Activated CD4-positive, alpha-beta T cell treated with anti-CD3 and anti-CD28 coated beads, Interleukin-2, amount 50 U/mL, for 48 hours (primary cell): ENCODE data around the gene WNK1.
"Not testable (repeated sequence)": the region's sequence is repeated elsewhere in the genome, so short reads cannot be mapped to it uniquely, and the experiment has no call there.

Source experiments
- DNase-seq, 2 experiments: peaks; one replicate each; pipeline ENCODE4 v3.0.0-alpha.2; 2020

Gene WNK1

DNA sequence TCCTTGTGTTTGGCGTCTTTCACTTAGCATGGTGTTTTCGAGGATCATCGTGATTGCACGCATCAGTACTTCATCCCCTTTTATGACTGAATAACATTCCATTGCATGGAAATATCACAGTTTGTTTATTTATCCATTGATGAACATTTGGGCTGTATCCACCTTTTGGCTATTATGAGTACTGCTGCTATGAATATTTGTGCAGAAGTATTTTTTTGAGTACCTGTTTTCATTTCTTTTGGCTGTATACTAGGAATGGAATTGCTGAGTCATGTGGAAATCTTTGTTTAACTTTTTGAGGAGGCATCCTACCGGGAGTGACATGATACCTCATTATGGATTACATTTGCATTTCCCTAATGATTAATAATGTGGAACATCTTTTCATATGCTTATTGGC lies 66.4 kb downstream of the WNK1 start:
- no peak for DNase-seq

DNA sequence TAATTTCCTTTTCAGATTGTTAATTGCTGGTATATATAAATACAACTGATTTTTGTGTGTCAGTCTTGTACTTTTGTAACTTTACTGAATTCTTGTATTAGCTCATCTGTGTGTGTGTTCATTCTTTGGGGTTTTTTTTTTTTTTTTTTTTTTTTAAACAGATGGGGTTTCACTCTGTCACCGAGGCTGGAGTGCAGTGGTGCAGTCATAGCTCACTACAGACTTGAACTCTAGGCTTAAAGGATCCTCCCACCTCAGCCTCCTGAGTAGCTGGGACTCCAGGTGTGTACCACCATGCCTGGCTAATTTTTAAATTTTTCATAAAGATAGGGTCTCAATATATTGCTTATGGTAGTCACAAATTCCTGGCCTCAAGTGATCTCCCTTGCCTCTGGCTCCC lies 68.0 kb downstream of the WNK1 start:
- DNase-seq: no peak

DNA sequence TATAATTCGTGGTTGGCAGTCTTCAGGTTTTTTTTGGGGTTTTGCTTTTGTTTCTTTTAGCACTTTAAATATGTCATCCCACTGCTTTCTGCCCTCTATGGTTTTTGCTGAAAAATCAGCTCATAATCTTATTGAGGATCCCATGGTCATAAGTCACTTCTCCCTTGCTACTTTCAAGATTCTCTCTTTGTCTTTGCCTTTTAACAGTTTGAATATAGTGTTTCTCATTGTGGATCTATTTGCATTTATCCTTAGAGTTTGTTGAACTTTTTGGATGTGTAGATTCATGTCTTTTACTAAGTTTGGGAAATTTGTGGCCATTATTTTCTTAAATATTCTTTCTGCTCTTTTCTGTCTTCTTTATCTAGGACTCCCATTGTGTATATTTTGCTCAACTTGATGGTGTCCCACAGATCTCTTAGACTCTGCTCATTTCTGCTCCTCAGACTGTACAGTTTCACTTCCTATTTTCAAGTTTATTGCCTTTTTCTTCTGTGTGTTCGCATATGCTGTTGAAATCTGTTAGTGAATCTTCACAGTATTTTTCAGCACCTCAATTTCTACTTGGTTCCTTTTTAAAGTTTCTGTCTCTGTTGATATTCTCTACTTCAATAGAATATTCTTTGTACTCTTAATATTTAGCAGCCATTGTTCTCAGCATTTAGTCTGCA lies 70.8 kb downstream of the WNK1 start:
- DNase-seq: no peak

DNA sequence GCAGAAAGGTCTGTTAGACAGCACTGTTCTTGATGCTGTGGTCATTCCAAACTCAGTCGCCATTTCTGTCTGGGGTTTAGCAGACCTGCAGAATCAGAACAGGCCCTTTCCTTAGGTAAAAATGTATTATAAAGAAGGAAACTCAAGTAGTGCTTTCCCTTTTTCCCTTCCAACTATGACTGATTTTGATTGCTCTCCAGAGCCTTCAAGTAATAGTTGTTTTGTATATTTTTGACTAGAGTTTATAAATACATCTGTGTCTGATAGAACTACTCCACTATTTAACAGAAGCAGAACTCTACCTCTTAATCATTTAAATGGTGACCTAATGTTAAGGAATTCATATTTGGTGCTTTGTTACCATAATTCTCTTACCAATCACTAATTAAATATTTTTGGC lies 74.0 kb downstream of the WNK1 start:
- no peak for DNase-seq

DNA sequence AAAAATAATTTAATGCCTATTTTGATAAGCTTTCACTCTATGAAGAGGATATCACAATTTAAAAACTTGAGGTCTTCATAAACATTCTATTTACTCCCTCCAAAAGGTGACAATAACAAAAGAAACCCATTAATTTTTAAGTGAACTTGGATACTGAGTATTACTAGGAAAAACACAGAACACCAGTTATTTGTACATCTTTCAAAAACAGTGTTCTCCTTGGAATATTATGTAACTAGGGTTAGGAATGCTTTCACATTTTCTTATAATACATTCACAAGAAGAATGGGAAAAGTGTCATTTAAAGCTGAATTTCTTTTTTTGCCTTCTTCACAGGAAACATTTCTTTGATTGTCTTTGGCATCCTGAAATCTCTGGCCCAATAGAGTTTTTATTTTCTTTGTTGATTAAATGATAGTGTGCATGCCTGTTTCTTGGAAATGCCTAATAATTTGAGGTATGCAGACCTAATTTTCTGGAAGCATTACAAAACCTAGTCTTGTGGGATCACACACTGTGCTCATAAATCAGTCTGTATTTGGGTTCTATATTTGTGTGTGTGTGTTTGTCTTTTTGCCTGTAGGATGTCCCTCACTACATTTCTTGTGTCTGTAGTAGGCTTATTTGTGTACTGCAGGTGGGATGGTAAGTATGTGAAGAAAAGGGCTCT lies 76.5 kb downstream of the WNK1 start:
- no peak for DNase-seq

DNA sequence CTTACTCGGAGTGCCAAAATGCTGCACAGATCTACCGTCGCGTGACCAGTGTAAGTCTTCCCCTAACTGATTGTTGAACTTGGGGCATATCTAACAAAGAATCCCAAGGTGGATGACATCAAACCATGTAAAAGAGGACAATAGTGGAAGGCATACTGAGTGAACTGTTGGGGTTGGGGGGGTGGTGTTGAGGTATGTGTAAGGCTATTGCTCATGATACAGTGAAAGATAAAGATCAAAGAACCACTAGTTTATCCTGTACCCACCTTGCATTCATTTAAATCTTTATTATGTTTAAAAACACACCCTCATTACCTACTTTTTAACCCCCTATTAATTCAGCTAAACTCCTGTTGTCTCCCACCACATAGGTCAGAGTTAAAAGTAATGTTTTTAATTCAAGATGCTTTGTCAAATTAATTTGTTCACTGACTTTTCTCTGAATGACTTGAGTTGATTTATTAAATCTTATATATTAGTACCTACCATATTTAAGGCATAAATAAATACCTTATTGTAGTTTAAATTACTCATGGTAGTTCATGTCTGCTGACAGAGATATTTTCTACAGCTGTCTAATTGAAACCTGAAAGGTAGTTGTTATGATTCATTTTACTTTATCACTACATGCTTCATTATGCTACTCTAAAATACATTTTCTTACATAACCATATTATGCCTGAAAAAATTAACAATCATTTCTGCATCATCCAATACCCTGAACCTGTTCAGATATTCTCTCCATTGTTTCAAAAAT lies 77.9 kb downstream of the WNK1 start:
- DNase-seq: no peak

DNA sequence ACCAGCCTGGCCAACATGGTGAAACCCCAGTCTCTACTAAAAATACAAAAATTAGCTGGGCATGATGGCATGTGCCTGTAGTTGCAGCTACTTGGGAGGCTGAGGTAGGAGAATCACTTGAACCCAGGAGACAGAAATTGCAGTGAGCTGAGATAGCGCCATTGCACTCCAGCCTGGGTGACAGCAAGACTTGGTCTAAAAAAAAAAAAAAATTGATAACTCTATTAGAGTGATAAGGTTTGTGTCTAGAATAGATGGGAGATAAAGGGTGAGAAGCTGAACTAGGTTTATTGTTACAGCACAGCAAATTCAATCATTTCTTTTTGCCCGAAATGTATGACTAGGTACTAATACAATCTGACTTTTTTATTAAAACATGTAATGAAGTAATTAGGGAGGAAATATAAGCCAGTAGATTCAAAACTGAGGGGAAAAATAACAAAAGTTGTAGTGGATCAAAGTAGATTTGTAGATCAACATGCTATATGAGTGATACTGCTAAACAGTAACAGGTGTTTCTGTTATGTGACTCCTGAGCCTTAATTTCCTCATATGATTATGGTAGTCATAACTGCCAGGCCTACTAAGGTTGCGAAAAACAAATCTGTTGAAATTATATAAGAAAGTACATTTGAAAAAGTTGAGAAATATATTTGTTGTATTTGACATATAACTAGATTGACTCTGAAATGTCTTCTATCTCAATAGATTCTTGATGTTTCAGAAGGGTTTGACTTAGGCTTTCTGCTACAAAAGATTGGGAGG lies 83.6 kb downstream of the WNK1 start:
- no peak for DNase-seq

DNA sequence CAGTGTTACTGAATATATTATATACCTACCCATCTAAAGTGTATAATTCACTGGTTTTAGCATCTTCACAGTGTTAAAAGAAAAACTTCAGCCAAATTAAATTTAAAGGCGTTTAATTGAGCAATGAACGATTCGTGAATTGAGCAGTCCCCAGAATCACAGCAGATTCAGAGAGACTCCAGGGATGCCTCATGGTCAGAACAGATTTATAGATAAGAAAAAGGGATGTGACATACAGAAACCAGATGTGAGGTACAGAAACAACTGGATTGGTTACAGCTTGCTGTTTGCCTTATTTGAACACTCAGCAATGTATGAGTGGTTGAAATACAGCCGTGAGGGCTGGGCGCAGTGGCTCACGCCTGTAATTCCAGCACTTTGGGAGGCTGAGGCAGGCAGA lies 84.6 kb downstream of the WNK1 start:
- no peak for DNase-seq

DNA sequence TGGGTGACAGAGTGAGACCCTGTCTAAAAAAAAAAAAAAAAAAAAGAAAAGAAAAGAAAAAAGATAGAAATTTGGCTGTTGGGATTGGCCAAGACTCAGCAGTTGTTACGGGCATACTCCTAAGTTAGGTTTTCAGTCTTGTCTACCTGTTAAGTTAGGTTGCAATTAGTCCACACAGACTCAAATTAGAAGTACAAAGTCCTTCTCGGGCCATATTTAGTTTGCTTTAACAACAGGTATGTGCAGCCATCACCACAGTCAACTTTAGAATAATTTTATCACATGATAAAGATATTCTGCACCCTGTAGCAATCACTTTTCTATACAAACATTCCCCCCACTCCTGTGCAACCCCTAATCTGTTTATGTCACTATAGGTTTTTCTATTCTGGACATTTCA lies 85.2 kb downstream of the WNK1 start:
- DNase-seq: no peak

DNA sequence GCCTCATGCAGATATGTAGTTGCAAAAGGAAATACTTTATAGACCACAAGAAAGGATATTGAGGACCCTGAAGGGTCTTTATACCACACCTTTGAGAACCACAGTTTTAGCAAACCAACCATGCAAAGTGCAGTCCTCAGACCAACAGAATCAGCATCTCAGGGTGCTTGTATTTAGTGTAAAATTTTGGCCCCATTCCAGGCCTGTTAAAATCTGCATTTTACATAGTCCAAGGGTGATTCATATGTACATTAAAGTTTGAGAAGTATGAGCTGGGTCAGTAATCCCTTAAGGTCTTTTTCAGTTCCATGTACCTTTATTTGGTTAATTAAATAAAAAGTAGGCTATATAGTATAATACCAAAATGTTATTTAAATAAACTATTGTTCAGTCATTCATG lies 91.2 kb downstream of the WNK1 start:
- DNase-seq: no peak

DNA sequence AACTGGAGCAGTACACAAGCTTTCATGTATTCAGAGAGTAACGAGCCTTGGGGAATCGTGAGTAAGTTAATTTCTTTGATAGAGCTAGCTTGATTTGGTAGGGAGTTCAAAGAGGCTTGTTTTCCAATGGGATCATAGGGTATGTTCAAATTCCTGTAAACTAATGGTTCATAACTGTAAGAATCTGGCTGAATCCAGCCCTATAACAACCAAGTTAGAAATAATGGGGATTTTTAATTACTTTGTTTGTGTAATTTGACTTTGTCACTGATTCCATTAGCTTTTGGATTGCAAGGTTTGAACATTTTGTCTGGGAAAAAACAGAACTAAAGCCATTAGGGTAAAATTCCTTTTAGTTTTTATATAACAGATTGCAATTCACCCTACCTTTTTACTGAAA lies 94.0 kb downstream of the WNK1 start:
- no peak for DNase-seq

DNA sequence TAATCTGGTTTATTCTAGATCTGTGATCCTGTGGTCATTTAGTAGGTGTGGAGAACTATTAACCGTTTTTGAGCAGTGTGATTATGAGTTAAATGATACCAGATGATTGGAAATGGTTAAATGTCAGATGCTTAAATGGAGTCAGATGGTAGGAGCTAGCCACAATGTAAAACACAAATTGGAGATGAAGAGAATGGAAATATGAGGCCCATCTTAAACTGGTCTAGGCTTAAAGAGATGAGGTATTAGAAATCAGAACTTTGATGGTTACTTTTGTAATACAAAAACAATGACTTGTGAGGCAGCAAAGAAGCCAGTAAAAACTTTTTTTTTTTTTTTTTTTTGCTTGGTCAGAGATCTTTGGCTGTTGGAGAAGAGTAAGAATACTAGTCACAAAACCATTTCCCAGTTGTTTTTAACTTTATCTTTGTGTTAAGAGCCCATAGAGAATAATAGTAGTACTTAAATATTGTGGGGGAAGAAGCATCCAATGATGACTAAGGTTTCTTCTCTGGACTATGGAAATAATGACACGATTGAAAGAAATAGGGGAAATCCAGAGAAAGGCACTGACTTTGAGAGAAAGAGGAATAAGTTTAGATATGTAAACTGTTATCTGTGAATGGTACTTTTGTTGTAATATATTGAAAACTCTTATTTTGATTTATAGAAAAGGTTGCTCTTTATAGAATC lies 95.9 kb downstream of the WNK1 start:
- no peak for DNase-seq

DNA sequence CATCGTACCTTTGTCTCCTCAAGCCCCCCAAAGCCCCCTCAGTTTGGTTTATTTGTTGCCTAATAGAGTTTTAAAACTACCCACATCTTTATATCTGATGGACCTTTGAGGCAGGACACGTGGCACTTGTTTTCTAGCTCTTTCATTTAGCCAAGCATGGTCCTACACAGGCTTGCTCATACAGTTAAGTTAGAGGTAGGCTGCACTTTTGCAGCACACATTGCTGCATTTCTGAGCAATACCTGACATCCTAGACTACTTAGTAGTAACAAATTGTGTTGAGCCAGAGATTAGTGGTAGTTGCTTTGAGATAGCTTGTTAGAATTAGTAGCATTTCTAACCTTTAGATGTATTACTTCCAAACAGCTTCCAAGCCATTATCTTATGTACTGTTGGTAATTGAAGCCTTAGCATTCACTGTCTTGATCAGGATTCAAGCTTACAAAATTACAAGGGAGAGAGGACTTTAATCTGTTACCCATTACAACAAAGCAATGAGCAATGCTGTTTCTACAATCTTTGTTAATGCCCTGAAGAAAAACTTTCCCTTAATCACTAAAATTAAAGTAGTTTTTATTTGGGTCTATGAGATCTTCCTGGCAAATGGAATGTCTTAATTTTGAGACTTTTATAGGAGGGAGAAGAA lies 96.6 kb downstream of the WNK1 start:
- DNase-seq: no peak

DNA sequence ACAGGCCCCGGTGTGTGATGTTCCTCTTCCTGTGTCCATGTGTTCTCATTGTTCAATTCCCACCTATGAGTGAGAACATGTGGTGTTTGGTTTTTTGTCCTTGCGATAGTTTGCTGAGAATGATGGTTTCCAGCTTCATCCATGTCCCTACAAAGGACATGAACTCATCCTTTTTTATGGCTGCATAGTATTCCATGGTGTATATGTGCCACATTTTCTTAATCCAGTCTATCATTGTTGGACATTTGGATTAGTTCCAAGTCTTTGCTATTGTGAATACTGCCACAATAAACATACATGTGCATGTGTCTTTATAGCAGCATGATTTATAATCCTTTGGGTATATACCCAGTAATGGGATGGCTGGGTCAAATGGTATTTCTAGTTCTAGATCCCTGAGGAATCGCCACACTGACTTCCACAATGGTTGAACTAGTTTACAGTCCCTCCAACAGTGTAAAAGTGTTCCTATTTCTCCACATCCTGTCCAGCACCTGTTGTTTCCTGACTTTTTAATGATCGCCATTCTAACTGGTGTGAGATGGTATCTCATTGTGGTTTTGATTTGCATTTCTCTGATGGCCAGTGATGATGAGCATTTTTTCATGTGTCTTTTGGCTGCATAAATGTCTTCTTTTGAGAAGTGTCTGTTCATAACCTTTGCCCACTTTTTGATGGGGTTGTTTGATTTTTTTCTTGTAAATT lies 97.5 kb downstream of the WNK1 start:
- not testable (repeated sequence) for DNase-seq

DNA sequence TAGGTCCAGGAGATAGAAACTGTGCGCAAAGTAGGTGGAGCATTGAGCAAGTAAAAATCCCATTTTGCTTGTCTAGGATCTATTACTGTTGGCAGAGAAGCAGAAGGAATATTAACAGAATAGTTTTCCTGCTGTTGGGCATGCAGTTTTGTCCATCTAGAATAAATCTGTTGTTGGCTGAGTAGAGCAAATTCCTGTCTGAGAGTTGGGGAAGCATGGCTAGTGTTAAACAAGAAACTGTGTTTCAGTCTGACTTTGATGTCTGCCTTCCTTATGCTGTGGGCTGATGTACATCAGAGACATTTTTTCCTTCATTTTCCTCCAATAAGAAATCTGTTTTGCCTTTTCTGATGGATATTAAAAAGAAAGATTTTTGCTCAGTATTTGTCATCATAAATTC lies 99.0 kb downstream of the WNK1 start:
- no peak for DNase-seq

DNA sequence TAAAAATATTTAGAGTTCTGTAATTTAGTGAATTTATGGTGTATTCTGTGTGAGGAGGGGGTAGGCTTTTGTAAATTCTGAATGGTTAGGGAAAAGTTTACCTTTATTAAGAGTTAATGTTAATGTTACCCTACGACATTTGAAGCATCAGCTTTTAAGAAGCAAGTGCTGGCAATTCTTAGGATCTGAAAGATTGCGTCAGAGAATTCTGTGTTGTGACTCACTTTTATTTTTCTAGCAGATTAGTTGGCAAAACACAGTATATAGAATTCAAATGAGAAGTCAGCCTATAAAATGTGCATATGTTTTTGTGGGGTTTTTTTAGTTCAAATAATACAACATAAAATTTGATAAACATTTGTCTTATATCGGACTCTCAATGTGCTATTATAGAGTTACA lies 99.5 kb downstream of the WNK1 start:
- DNase-seq: no peak

DNA sequence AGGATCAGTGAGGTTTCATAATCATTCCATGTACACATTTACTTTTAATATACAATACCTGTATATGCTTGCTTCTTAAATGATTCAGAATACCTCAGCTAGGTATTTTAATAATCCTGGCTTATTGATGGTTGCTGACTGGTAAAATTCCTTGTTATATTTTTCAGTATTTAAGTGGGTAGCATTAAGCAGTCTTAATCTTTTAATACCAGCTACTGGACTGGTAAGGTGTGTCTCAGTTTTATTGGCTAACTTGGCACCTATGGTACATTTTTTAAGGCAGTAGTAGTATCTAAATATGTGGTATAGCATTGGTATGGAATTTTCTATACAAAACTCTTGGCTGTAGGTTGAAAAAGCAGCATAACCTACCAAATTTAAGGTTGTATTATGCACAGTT lies 100.5 kb downstream of the WNK1 start:
- DNase-seq: no peak

DNA sequence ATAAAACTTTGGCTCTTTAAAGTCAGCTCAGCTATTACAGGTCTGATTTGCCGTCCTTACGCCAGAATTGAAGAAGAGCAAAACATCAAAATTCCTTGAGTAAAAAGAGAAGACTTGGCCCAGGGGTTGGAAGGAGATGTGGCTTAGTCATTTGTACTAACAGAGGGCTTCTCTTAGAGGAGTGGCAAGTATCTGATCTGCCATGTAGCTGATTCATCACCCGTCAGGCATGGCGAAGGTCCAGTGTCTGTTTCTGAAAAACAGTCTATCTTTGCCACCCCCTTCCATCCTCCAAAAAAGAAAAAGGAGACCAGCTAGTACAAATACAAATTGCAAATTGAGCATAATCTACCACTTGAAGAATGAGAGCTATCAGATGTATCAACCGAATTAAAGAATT lies 105.2 kb downstream of the WNK1 start:
- no peak for DNase-seq

DNA sequence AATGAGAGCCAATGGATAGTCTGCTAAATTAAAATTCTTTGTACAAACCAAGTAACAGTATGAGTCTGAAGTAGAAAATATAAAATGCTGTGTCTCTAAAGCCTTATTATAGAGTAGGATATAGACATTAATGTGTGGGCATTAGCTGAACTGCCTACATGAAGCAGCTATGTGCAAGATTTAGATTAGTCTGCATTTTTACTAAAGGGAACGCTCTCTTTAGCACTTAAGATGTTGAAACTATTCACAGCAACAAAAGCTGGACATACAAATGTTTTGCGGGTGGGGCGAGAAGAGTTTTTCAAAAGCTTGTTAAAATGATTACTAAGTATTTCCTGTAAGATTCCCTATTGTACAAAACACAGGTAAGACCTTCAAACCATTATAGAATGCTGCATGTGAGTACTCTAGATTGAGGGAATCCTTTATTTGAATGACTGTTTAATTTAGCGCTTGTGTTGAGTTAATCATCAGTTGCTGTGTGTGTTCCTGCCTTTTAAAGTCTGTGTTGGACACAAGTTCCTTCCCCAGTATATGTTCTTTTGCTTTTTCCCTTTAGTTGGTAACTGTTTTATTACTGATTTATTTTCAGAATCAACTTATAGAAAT lies 110.0 kb downstream of the WNK1 start:
- no peak for DNase-seq

DNA sequence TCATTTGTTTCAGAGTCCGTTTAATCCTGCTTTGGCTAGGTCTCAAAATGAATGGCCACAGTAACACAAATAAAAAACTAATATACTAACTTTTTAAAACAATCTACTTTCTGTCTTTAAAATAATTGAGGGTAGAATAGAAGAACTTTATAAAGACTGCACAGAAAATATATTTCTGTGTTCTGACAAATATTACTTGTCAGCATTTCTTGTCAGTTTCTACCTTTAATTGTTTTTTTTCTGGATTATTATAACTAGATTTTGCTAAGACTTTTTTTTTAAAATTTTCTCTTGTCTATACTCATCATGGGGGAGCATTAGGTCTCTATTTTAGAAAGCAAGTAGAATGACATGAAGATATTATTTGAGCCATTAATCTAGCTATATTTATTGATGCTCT lies 110.9 kb downstream of the WNK1 start:
- no peak for DNase-seq

DNA sequence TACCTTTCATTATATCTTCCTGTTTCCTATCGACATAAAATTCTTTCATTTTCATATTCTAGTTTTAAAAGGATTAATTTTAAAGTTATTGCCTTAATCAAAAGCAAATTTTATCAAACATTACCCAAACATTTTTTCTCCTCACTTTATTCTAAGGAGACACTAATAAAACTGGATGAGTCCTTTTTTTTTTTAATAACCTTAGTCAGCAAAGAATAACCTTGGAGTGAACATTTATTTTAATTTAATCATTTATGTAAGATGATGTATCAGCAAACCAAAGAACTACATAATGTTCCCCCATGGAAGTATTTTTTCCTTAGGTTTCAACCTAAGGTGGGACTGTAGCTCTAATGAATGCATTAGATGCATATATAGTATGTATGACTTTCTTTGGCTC lies 113.2 kb downstream of the WNK1 start:
- DNase-seq: no peak
